ENCODE results near the gene CELA2A.

DNA sequence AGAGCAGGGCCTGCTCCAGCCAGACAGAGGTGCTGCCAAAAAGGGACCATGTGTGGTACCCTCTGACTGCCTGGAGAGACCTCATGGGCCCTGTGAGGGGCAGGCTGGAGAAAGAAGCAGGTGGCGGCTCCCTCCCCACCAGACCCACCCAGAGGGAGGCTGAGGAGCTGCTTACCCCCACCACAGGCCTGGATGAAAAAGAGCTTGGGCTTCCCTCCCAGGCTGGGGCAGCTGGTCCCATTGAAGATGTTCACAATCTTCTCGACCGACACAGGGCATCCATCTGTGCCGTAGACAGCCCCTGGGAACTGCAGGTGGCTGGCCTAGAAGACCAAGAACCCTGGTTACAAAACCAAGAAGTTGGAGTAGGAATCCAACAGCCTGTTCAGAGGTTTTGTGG is 47.9 kb downstream of the CELA2A start:
- TF ChIP-seq POLR2A (IDR thresholded peaks at IDR 0.05), result no peak
- TF ChIP-seq CTCF (IDR thresholded peaks at IDR 0.05), result no peak
- TF ChIP-seq EP300 (IDR thresholded peaks at IDR 0.05), result no peak

All from tibial nerve (tissue), 4 donors.